HepG2 (cell line): Measurements from ENCODE around the gene MYH9. TPM values are rescaled to one million over a fixed set of nuclear protein-coding genes. Genes with fewer than 3 reads are reported as not detected.

ENCODE experiments used
- CHCHD3 ChIP-seq: sonication (generic); formaldehyde crosslinking; IDR thresholded peaks from 2 replicates; pipeline ENCODE4 v1.8.0; 2022; ENCODE audit warnings: mild to moderate bottlenecking, missing genetic modification reagents, moderate library complexity
- ETV6 ChIP-seq: sonication (generic); formaldehyde crosslinking; conservative IDR thresholded peaks from 2 replicates; pipeline ENCODE4 v1.4.0; 2020; ENCODE audit warnings: missing genetic modification reagents
- KIAA2018 ChIP-seq: sonication (generic); formaldehyde crosslinking; IDR thresholded peaks from 2 replicates; pipeline ENCODE4 v1.5.0; 2020; ENCODE audit warnings: mild to moderate bottlenecking, missing genetic modification reagents, borderline replicate concordance
- MIER3 ChIP-seq: IDR thresholded peaks from 2 replicates; pipeline ENCODE4 v1.6.1; 2016; ENCODE audit warnings: missing compliant biosample characterization, borderline replicate concordance
- PHF8 ChIP-seq: sonication (generic); formaldehyde crosslinking; IDR thresholded peaks from 2 replicates; pipeline ENCODE4 v1.5.0; 2020; ENCODE audit warnings: missing genetic modification reagents
- POGK ChIP-seq: sonication (generic); formaldehyde crosslinking; conservative IDR thresholded peaks from 2 replicates; pipeline ENCODE4 v1.8.0; 2022; ENCODE audit warnings: mild to moderate bottlenecking, moderate library complexity, missing genetic modification reagents
- POGZ ChIP-seq: sonication (generic); formaldehyde crosslinking; IDR thresholded peaks from 2 replicates; pipeline ENCODE4 v1.4.0; 2020; ENCODE audit warnings: mild to moderate bottlenecking, missing genetic modification reagents
- RBM22 ChIP-seq: fragments of 200-400 bp; formaldehyde crosslinking; optimal IDR thresholded peaks from 2 replicates; pipeline ENCODE3; 2017; ENCODE audit warnings: mild to moderate bottlenecking, low read length, moderate library complexity
- RORA ChIP-seq: sonication (generic); formaldehyde crosslinking; IDR thresholded peaks from 2 replicates; pipeline ENCODE4 v1.5.0; 2020; ENCODE audit warnings: mild to moderate bottlenecking, missing genetic modification reagents, moderate library complexity
- ZFP62 ChIP-seq: sonication (generic); formaldehyde crosslinking; IDR thresholded peaks from 2 replicates; pipeline ENCODE4 v1.4.0; 2020; ENCODE audit warnings: missing genetic modification reagents
- ZKSCAN8 ChIP-seq: IDR thresholded peaks from 2 replicates; pipeline ENCODE4 v1.6.1; 2016; ENCODE audit warnings: borderline replicate concordance, missing genetic modification reagents, missing compliant biosample characterization
- ZNF138 ChIP-seq: sonication (generic); formaldehyde crosslinking; IDR thresholded peaks from 2 replicates; pipeline ENCODE4 v1.5.0; 2020; ENCODE audit warnings: mild to moderate bottlenecking, low read depth, missing genetic modification reagents
- ZNF451 ChIP-seq: sonication (generic); formaldehyde crosslinking; IDR thresholded peaks from 2 replicates; pipeline ENCODE4 v1.5.0; 2020; ENCODE audit warnings: mild to moderate bottlenecking, missing genetic modification reagents
- ZNF552 ChIP-seq: sonication (generic); formaldehyde crosslinking; IDR thresholded peaks from 2 replicates; pipeline ENCODE4 v1.9.0; 2022; ENCODE audit warnings: missing genetic modification reagents, mild to moderate bottlenecking, borderline replicate concordance
- ZNF574 ChIP-seq: sonication (generic); formaldehyde crosslinking; IDR thresholded peaks from 2 replicates; pipeline ENCODE4 v1.4.0; 2020; ENCODE audit warnings: missing genetic modification reagents
- polyA plus RNA-seq, 8 experiments: library from polyadenylated mRNA; depleted of rRNA in 3 of 8; stranded (reverse) in 7 of 8; unstranded in 1 of 8; fragments of >200 nt; fragmentation: Illumina TruSeq in 4 of 8; extraction: Trizol in 4 of 8; gene quantifications; 2 replicates each; pipeline versions ENCODE4 v1.2.1 to v1.2.3, GENCODE V29; 2011 to 2016; ENCODE audit warnings: low read depth in 4 of 8, missing spikeins in 1 of 8, mixed read lengths in 1 of 8; ENCODE audit not compliant: insufficient read depth in 1 of 8
- total RNA-seq, 5 experiments: library from RNA; depleted of rRNA; stranded (reverse); fragments of >200 nt; fragmentation: Illumina TruSeq; extraction: Trizol; gene quantifications; 2 replicates each; pipeline ENCODE4 v1.2.3, GENCODE V29; 2016; ENCODE audit warnings: low read depth in 1 of 5
- TF ChIP-seq, protein P1 (sequence below): sonication (generic); formaldehyde crosslinking; IDR thresholded peaks from 2 replicates; pipeline ENCODE4 v1.8.0; 2022; ENCODE audit warnings: missing genetic modification reagents, mild to moderate bottlenecking, inconsistent platforms, borderline replicate concordance

MYH9 gene
- total and polyA plus RNA-seq, 2 of the 13 experiments (the other 11 are each of a cell fraction or from before 2014, with no cell fraction given): 50.7 to 98.5 TPM

DNA sequence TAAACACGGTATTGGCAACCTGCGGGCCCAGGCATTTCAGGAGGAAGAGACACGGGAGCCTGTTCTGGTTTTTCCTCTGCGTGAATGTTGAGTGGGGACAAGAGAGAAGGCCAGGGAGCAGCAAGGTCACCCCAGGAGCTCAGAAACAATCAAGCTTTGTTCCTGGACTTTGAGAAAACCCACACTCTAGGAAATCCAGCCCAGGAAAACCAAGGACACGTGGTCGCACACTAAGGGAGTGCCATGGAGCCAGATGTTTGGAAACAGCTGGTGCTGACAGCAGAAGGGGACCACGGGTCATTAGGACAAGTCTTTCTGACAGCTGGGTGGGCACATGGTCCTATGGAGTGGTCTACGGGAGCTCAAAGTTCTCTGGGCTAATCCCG lies 44.1 kb downstream of the MYH9 start (continued):
- TF ChIP-seq ZKSCAN8 (0 out of 2 replicates have a peak, but pooled peaks have one; percentile 21), ZNF552 (CRISPR knock-in tag) (no peak), RORA (CRISPR knock-in tag) (no peak), RBM22 (no peak), ZNF138 (CRISPR knock-in tag) (no peak), ETV6 (CRISPR knock-in tag) (no peak; the same call in 1 of the 2 replicates), MIER3 (CRISPR knock-in tag) (no peak), CHCHD3 (no peak), PHF8 (CRISPR knock-in tag) (no peak), POGK (CRISPR knock-in tag) (peak; percentile 46; the same call in 1 of the 2 replicates), ZNF574 (CRISPR knock-in tag) (peak; percentile 21; the same call in 1 of the 2 replicates), POGZ (CRISPR knock-in tag) (no peak), ZFP62 (no peak), KIAA2018 (CRISPR knock-in tag) (no peak), ZNF451 (no peak)
- TF ChIP-seq, protein P1, sequence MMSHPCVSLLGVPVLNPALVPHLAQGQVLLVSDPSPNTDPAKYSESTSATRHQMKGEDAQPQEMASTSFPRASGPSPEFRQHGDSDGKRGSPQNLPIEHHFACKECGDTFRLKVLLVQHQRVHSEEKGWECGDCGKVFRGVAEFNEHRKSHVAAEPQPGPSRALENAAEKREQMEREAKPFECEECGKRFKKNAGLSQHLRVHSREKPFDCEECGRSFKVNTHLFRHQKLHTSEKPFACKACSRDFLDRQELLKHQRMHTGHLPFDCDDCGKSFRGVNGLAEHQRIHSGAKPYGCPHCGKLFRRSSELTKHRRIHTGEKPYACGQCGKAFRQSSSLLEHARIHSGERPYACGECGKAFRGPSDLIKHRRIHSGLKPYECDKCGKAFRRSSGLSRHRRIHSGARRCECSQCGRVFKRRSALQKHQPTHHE (CRISPR knock-in tag): no peak
